Neutrophil (primary cell): Measurements from ENCODE around the gene C2orf15.
A peak's percentile ranks its signal among the peaks of the same experiment; 100 is the strongest.

Experiments
- H3K27ac ChIP-seq: fragments of 200-600 bp; sonication (generic); 2 replicates; pipeline ENCODE4 v1.5.1; 2016; ENCODE audit warnings: mild to moderate bottlenecking, moderate library complexity
- H3K27me3 ChIP-seq: fragments of 200-600 bp; sonication (generic); 2 replicates; pipeline ENCODE4 v1.6.0; 2016; ENCODE audit warnings: mild to moderate bottlenecking
- H3K36me3 ChIP-seq: fragments of 200-600 bp; sonication (generic); 2 replicates; pipeline ENCODE4 v1.5.1; 2017
- H3K4me1 ChIP-seq, 2 experiments: fragments of 200-600 bp in 1 of 2; sonication (generic) in 1 of 2; 1 replicate in 1 of 2; 2 replicates in 1 of 2; pipeline versions ENCODE4 v1.5.1 to v1.6.1; 2013 to 2016; ENCODE audit warnings: low read depth in 1 of 2, low read length in 1 of 2, mild to moderate bottlenecking in 1 of 2, moderate library complexity in 1 of 2; ENCODE audit not compliant: control insufficient read depth in 1 of 2, insufficient read depth in 1 of 2
- H3K4me3 ChIP-seq, 2 experiments: fragments of 200-600 bp in 1 of 2; sonication (generic) in 1 of 2; 1 replicate in 1 of 2; 2 replicates in 1 of 2; pipeline ENCODE4 v1.5.1; 2013 to 2016; ENCODE audit warnings: low read depth in 1 of 2, low read length in 1 of 2, mild to moderate bottlenecking in 1 of 2, moderate library complexity in 1 of 2
- H3K9me3 ChIP-seq: fragments of 200-600 bp; sonication (generic); 2 replicates; pipeline ENCODE4 v1.5.1; 2016
- CTCF ChIP-seq: fragments of 200-600 bp; sonication (generic); IDR thresholded peaks from 2 replicates; pipeline ENCODE4 v1.5.1; 2016; ENCODE audit warnings: antibody characterized with exemption

The C2orf15 gene

GRCh38 chr2:99169534-99169933 lies 28.0 kb downstream of the C2orf15 start:
- no peaks in the 10 kb centered on the region for H3K9me3 ChIP-seq
- no peak overlapping the region for H3K27ac ChIP-seq
- H3K36me3 ChIP-seq, result peaks cover 86% of the 10 kb centered on the region
- H3K4me1 ChIP-seq, result no peaks in the 10 kb centered on the region
- H3K4me3 ChIP-seq, result no peak overlapping the region
- no peak for TF ChIP-seq CTCF
- no peaks in the 10 kb centered on the region for H3K27me3 ChIP-seq

- Histone ChIP-seq H3K27ac (no peak overlapping the region), H3K27me3 (no peaks in the 10 kb centered on the region), H3K4me1 (no peaks in the 10 kb centered on the region), H3K36me3 (peaks cover 69% of the 10 kb centered on the region), H3K9me3 (no peaks in the 10 kb centered on the region), H3K4me3 (no peak overlapping the region)
- no peak for TF ChIP-seq CTCF
Measured at GRCh38 chr2:99171377-99172140, 30.1 kb downstream of the C2orf15 start.

GRCh38 chr2:99180755-99181623 lies 39.5 kb downstream of the C2orf15 start, which contains the start of the genes MITD1 and MRPL30:
Gene MITD1, minus strand, starts transcription at chr2:99181058. Its CDS starts 77 bp downstream, at chr2:99180981.
Gene MRPL30, plus strand, starts transcription at chr2:99181184. Its CDS starts 5,020 bp downstream, at chr2:99186204.
- peak; percentile 16 for TF ChIP-seq CTCF
- H3K4me1 ChIP-seq, result peaks cover 26 to 29% of the 10 kb centered on the region in 2 experiments
- H3K36me3 ChIP-seq, result no peaks in the 10 kb centered on the region
- H3K27me3 ChIP-seq, result no peaks in the 10 kb centered on the region
- peak within 1 kb of the TSS; percentile 76 to 91 for H3K4me3 ChIP-seq
- no peaks in the 10 kb centered on the region for H3K9me3 ChIP-seq
- H3K27ac ChIP-seq, result peak within 1 kb of the TSS; percentile 84

- H3K4me3 ChIP-seq, result peak overlapping the region; percentile 76 to 91
- peaks cover 26 to 29% of the 10 kb centered on the region in 2 experiments for H3K4me1 ChIP-seq
Measured at GRCh38 chr2:99181624-99182000, 40.1 kb downstream of the C2orf15 start.

More at GRCh38 chr2:99181624-99182000, 40.1 kb downstream of the C2orf15 start:
- peak overlapping the region; percentile 84 for H3K27ac ChIP-seq
- no peaks in the 10 kb centered on the region for H3K9me3 ChIP-seq
- no peaks in the 10 kb centered on the region for H3K27me3 ChIP-seq
- no peaks in the 10 kb centered on the region for H3K36me3 ChIP-seq
- TF ChIP-seq CTCF, result no peak
